ENCODE data around the gene LCE2B. TPM values are rescaled to one million over a fixed set of nuclear protein-coding genes. Genes with fewer than 3 reads are reported as not detected.
"Not testable (repeated sequence)": the region's sequence is repeated elsewhere in the genome, so short reads cannot be mapped to it uniquely, and the experiment has no call there.

Gene LCE2B
- total RNA-seq, 1 experiment from 2014 or later, result not detected

DNA sequence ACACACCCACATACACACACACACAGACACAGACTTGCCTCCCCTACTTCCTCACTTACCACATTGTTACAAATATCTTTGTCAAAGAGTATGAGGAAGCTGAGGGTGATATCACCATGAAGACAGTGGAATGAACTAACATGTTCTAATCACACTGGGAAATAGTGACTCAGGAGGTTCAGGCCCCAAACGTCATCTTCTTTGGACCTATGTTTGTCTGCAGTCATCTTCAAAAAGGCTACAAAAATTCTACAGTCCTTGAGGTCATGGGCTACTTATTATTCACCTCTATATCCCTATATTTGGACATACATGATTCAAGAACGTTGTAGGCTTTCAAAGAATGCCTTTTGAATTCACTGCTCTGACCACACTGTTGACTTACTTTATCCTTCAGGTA lies 12.9 kb upstream of the LCE2B start:
- Histone ChIP-seq H3K23ac (ENCODE audit: insufficient read length, low read depth, low read length) (no peak overlapping the region), H2BK5ac (ENCODE audit: insufficient read length, low read length) (no peak overlapping the region), H4K5ac (ENCODE audit: insufficient read length, low read depth, low read length) (no peak overlapping the region), H3K79me2 (ENCODE audit: insufficient read depth, low read length) (no peaks in the 10 kb centered on the region), H3K9ac (ENCODE audit: extremely low read depth, insufficient read length, low read length) (no peak overlapping the region), H3T11ph (ENCODE audit: low read length) (no peak overlapping the region), H2AFZ (ENCODE audit: low read length) (no peak overlapping the region), H2BK120ac (ENCODE audit: low read depth, low read length, poor library complexity, severe bottlenecking) (no peak overlapping the region), H3K79me1 (ENCODE audit: insufficient read depth, low read depth, low read length, poor library complexity, severe bottlenecking) (no peaks in the 10 kb centered on the region), H3K14ac (ENCODE audit: insufficient read depth, low read length) (no peak overlapping the region), H2BK15ac (ENCODE audit: low read depth, low read length) (no peak overlapping the region), H3K27me3 (ENCODE audit: insufficient read depth, low read length) (no peaks in the 10 kb centered on the region; the same call in 1 of the 2 replicates), H3K9me3 (ENCODE audit: control insufficient read depth, low read depth, low read length) (peaks cover 93% of the 10 kb centered on the region), H2BK20ac (ENCODE audit: low read depth, low read length, poor library complexity, severe bottlenecking) (no peak overlapping the region), H4K91ac (ENCODE audit: insufficient read length, low read depth, low read length) (no peak overlapping the region), H3K4me1 (ENCODE audit: insufficient read depth, low read length) (no peaks in the 10 kb centered on the region), H3K27ac (ENCODE audit: insufficient read length, low read depth, low read length) (no peak overlapping the region), H3K18ac (ENCODE audit: insufficient read length, low read depth, low read length) (no peak overlapping the region), H3K4ac (ENCODE audit: low read depth, low read length) (no peak overlapping the region), H3K23me2 (ENCODE audit: insufficient read length, low read depth, low read length, poor library complexity, severe bottlenecking) (no peaks in the 10 kb centered on the region), H3K4me2 (ENCODE audit: insufficient read depth, insufficient read length, low read length) (no peak overlapping the region), H2AK5ac (ENCODE audit: insufficient read length, low read length) (no peak overlapping the region), H3K56ac (ENCODE audit: insufficient read length, low read depth, low read length) (no peak overlapping the region), H2BK12ac (ENCODE audit: insufficient read length, low read depth, low read length) (no peak overlapping the region), H4K8ac (replicated peaks; ENCODE audit: insufficient read length, low read depth, low read length) (no peak overlapping the region), H4K20me1 (ENCODE audit: control insufficient read depth, insufficient read depth, insufficient read length) (no peaks in the 10 kb centered on the region)
- no peak overlapping the region for H3K4me3 Mint-ChIP-seq
- no peak overlapping the region for H3K27ac Mint-ChIP-seq
- no peaks in the 10 kb centered on the region for H3K27me3 Mint-ChIP-seq (ENCODE audit: low read depth)
- H3K36me3 Mint-ChIP-seq (ENCODE audit: insufficient read depth in 1 of 3, low read depth in 3 of 3), result peaks cover 4 to 15% (median 8%) of the 10 kb centered on the region in 3 experiments; a peak in 6 of 7 replicates
- no CpG with 5 or more reads among the region's 2 CpGs for WGBS (ENCODE audit: extremely low coverage, insufficient read length, low lambda C conversion rate)
- peaks cover 96% of the 10 kb centered on the region in 2 experiments for H3K9me3 Mint-ChIP-seq
- DNase-seq, result no peak
- H3K4me1 Mint-ChIP-seq, result no peaks in the 10 kb centered on the region
- TF ChIP-seq, protein P1, sequence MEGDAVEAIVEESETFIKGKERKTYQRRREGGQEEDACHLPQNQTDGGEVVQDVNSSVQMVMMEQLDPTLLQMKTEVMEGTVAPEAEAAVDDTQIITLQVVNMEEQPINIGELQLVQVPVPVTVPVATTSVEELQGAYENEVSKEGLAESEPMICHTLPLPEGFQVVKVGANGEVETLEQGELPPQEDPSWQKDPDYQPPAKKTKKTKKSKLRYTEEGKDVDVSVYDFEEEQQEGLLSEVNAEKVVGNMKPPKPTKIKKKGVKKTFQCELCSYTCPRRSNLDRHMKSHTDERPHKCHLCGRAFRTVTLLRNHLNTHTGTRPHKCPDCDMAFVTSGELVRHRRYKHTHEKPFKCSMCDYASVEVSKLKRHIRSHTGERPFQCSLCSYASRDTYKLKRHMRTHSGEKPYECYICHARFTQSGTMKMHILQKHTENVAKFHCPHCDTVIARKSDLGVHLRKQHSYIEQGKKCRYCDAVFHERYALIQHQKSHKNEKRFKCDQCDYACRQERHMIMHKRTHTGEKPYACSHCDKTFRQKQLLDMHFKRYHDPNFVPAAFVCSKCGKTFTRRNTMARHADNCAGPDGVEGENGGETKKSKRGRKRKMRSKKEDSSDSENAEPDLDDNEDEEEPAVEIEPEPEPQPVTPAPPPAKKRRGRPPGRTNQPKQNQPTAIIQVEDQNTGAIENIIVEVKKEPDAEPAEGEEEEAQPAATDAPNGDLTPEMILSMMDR (conservative IDR thresholded peaks at IDR 0.05), result no peak

DNA sequence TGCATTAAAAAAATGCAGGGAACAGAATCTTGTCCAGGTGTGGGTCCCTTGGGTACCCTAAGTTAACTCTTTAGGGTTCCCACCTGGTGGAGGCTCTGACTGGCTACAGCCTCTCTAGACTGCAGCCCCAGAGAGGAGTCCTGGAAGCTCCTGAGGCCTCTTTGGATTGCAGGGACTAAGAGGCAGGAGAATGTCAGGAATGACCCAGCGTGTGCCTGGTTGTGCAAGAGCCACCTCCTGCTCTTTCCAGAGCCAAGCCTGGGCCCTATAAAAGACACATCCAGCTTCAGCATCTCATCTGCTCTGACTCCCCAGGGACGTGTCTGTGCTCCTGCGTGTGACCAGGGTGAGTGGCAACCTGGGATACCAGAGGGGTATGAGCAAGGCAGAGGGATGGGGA lies 10.9 kb upstream of the LCE2B start, which contains the start of gene LCE2C:
LCE2C (plus strand) TSS at position 297 of the 400 bp plus-strand sequence. CDS start 737 bp downstream, outside the sequence.
- not testable (repeated sequence) for H3K27me3 Mint-ChIP-seq (ENCODE audit: low read depth); H3K4me1 Mint-ChIP-seq; H4K8ac ChIP-seq (replicated peaks; ENCODE audit: insufficient read length, low read depth, low read length); DNase-seq; H3K27ac ChIP-seq (ENCODE audit: insufficient read length, low read depth, low read length); H3K56ac ChIP-seq (ENCODE audit: insufficient read length, low read depth, low read length); H3K4ac ChIP-seq (ENCODE audit: low read depth, low read length); H3K23me2 ChIP-seq (ENCODE audit: insufficient read length, low read depth, low read length, poor library complexity, severe bottlenecking); H3K79me2 ChIP-seq (ENCODE audit: insufficient read depth, low read length); H4K20me1 ChIP-seq (ENCODE audit: control insufficient read depth, insufficient read depth, insufficient read length); H3K9ac ChIP-seq (ENCODE audit: extremely low read depth, insufficient read length, low read length); H2AK5ac ChIP-seq (ENCODE audit: insufficient read length, low read length); H2BK5ac ChIP-seq (ENCODE audit: insufficient read length, low read length); H4K91ac ChIP-seq (ENCODE audit: insufficient read length, low read depth, low read length); H3K79me1 ChIP-seq (ENCODE audit: insufficient read depth, low read depth, low read length, poor library complexity, severe bottlenecking); H3K18ac ChIP-seq (ENCODE audit: insufficient read length, low read depth, low read length); H3K14ac ChIP-seq (ENCODE audit: insufficient read depth, low read length); H3K23ac ChIP-seq (ENCODE audit: insufficient read length, low read depth, low read length); H3T11ph ChIP-seq (ENCODE audit: low read length); H3K4me1 ChIP-seq (ENCODE audit: insufficient read depth, low read length); H2BK120ac ChIP-seq (ENCODE audit: low read depth, low read length, poor library complexity, severe bottlenecking); H4K5ac ChIP-seq (ENCODE audit: insufficient read length, low read depth, low read length); H2BK20ac ChIP-seq (ENCODE audit: low read depth, low read length, poor library complexity, severe bottlenecking); H2AFZ ChIP-seq (ENCODE audit: low read length); H3K4me2 ChIP-seq (ENCODE audit: insufficient read depth, insufficient read length, low read length); H3K27ac Mint-ChIP-seq; H2BK15ac ChIP-seq (ENCODE audit: low read depth, low read length); H3K4me3 Mint-ChIP-seq; H2BK12ac ChIP-seq (ENCODE audit: insufficient read length, low read depth, low read length); H3K27me3 ChIP-seq (ENCODE audit: insufficient read depth, low read length)
- H3K9me3 ChIP-seq (ENCODE audit: control insufficient read depth, low read depth, low read length), result peaks cover 93% of the 10 kb centered on the region
- Mint-ChIP-seq H3K36me3 (ENCODE audit: insufficient read depth in 1 of 3, low read depth in 3 of 3) (peaks cover 4 to 26% (median 11%) of the 10 kb centered on the region in 3 experiments; a peak in 6 of 7 replicates), H3K9me3 (peaks cover 96 to 97% of the 10 kb centered on the region in 2 experiments)
- WGBS (ENCODE audit: extremely low coverage, insufficient read length, low lambda C conversion rate), result no CpG with 5 or more reads among the region's 3 CpGs

Data from H9 (cell line).